Measurements from ENCODE around the gene MVB12B. TPM values are rescaled to one million over a fixed set of nuclear protein-coding genes. Genes with fewer than 3 reads are reported as not detected.

MVB12B gene
- total RNA-seq, 1 experiment from 2014 or later: not detected

DNA sequence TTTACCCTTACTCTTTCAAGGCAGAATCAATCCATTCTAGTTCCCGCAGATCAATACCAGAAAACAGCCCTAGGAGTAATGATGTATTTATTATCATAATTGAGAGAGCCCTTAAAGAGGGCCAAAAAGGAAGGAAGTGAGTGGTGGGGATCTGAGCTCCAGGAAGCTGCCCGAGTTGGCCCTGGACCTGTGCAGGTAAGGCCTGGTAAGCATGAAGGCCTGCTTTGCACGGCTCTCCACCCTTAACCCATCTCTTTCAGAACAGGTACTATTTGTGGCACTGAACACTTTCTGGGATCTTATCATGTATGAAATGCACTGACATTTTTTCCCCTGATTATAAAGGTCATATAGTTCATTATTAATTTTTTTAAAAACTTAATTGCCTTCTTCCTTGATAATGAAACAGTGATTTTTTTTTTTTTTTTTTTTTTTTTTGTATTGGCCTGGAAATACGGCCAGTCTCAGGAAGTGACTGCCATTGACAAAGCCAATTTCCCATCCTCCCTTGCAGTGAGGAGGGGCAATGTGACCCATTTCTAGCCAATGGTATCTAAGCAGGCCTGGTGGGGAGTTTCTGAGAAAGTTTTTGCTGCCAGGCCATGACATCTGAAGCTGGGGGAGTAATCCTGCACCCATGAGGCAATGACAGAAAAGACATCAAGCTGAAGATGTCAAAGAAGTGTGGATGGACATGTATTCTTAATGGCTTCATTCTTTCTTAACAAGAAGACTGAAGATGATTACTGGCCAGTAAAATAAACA lies 6.3 kb upstream of the MVB12B start:
- no peak for DNase-seq
- no peaks in the 10 kb centered on the region for H3K79me2 ChIP-seq (ENCODE audit: low read length)
- H3K4me1 ChIP-seq (ENCODE audit: low read length): no peaks in the 10 kb centered on the region
- H4K20me1 ChIP-seq (ENCODE audit: insufficient read depth, low read depth, low read length): no peaks in the 10 kb centered on the region
- H3K9ac ChIP-seq (ENCODE audit: low read length): no peak overlapping the region
- no peak overlapping the region for H3K4me3 ChIP-seq (ENCODE audit: low read length)
- no peaks in the 10 kb centered on the region for H3K9me3 ChIP-seq (ENCODE audit: low read length)
- no peak overlapping the region for H2AFZ ChIP-seq (ENCODE audit: low read length)
- H3K4me2 ChIP-seq (ENCODE audit: low read depth, low read length, poor library complexity, severe bottlenecking): no peak overlapping the region
- H3K9me2 ChIP-seq (replicated peaks; ENCODE audit: insufficient read depth, low read length): no peaks in the 10 kb centered on the region
- H3K36me3 ChIP-seq (ENCODE audit: insufficient read depth, low read length): no peaks in the 10 kb centered on the region
- no peaks in the 10 kb centered on the region for H3K27me3 ChIP-seq (ENCODE audit: low read length)
- H3K27ac ChIP-seq (ENCODE audit: low read length): no peak overlapping the region

DNA sequence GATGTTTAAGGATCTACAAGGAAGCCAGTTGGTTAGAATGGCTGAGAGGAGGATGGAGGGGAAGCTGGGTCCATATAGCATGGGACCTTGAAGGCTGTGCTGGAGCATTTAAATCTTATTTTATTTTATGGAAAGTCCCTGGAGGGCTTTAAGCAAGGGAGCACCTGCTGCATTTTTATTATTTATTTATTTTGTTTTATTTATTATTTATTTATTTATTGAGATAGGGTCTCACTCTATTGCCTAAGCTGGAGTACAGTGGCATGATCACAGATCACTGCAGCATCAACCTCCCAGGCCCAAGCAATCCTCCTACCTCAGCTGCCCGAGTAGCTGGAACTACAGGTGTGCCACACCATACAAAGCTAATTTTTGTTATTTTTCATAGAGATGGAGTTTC lies 4.9 kb upstream of the MVB12B start:
- H3K4me1 ChIP-seq (ENCODE audit: low read length): no peaks in the 10 kb centered on the region
- no peak overlapping the region for H3K4me3 ChIP-seq (ENCODE audit: low read length)
- H3K79me2 ChIP-seq (ENCODE audit: low read length): no peaks in the 10 kb centered on the region
- H3K9me3 ChIP-seq (ENCODE audit: low read length): no peaks in the 10 kb centered on the region
- no peak overlapping the region for H2AFZ ChIP-seq (ENCODE audit: low read length)
- no peaks in the 10 kb centered on the region for H3K36me3 ChIP-seq (ENCODE audit: insufficient read depth, low read length)
- no peak overlapping the region for H3K4me2 ChIP-seq (ENCODE audit: low read depth, low read length, poor library complexity, severe bottlenecking)
- no peak for DNase-seq
- no peaks in the 10 kb centered on the region for H3K9me2 ChIP-seq (replicated peaks; ENCODE audit: insufficient read depth, low read length)
- H4K20me1 ChIP-seq (ENCODE audit: insufficient read depth, low read depth, low read length): no peaks in the 10 kb centered on the region
- H3K27me3 ChIP-seq (ENCODE audit: low read length): no peaks in the 10 kb centered on the region
- H3K27ac ChIP-seq (ENCODE audit: low read length): no peak overlapping the region
- no peak overlapping the region for H3K9ac ChIP-seq (ENCODE audit: low read length)

DNA sequence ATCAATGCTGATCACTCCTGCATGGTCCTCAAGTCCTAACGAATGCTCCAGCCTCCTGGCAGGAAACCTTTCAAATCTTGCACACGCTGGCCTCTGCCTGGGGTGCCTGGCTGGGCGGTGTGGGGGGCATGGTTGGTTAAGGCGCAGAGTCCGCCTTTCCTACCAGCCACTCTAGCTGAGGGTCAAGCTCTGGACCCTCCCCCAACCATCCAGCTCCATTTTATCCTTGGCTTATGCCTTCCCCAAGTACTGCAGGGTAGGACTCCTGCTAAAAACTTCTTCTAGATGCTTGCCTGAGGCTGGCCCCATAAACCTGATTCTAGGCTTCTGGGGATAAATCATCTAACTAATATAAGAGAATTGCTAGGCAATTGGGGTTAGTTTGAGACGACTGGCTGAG lies 808 bp upstream of the MVB12B start:
- H3K36me3 ChIP-seq (ENCODE audit: insufficient read depth, low read length): no peaks in the 10 kb centered on the region
- no peak for DNase-seq
- no peak overlapping the region for H3K4me3 ChIP-seq (ENCODE audit: low read length)
- no peaks in the 10 kb centered on the region; the same call in 1 of the 2 replicates for H3K27me3 ChIP-seq (ENCODE audit: low read length)
- no peak overlapping the region for H3K27ac ChIP-seq (ENCODE audit: low read length)
- H3K79me2 ChIP-seq (ENCODE audit: low read length): no peaks in the 10 kb centered on the region
- no peaks in the 10 kb centered on the region for H3K9me3 ChIP-seq (ENCODE audit: low read length)
- H3K9me2 ChIP-seq (replicated peaks; ENCODE audit: insufficient read depth, low read length): no peaks in the 10 kb centered on the region
- H3K9ac ChIP-seq (ENCODE audit: low read length): no peak overlapping the region
- no peak overlapping the region for H3K4me2 ChIP-seq (ENCODE audit: low read depth, low read length, poor library complexity, severe bottlenecking)
- no peaks in the 10 kb centered on the region for H4K20me1 ChIP-seq (ENCODE audit: insufficient read depth, low read depth, low read length)
- H2AFZ ChIP-seq (ENCODE audit: low read length): no peak overlapping the region
- peaks cover 3% of the 10 kb centered on the region; the same call in 1 of the 2 replicates for H3K4me1 ChIP-seq (ENCODE audit: low read length)

DNA sequence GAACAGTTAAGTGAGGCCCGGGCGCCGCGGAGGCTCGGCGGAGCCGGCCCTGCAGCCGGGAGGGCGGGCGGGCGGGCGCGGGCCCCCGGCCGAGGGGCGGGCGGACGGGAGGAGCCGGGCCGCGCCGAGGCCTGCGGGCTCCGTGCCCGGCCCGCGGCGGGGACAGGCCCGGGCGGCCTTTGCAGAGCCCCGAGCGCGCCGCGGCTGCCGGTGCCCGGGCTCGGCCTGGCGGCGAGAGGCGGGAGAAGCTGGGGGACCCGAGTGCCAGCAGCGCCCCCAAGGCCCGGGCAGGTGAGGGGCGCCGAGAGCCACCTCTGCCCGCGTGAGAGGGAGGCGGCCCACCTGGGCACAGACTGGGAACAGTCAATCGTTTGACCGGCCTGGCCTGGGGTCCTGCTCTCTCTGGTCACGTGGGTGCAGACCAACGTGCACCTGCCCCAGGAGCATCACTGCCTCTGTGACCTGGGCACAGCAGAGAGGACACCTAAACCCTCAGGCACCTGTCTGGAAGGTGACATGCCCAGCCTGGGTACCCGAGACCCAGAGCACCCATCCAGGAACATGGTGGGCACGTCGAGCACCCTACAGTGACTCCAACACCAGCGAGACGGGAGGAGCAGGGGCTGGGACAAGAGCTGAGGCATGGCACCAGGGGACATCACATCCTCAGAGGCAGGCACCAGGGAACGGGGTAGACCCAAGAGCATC lies 531 bp downstream of the MVB12B start:
- Histone ChIP-seq H3K9me2 (replicated peaks; ENCODE audit: insufficient read depth, low read length) (no peaks in the 10 kb centered on the region), H3K9ac (ENCODE audit: low read length) (no peak overlapping the region), H3K4me2 (ENCODE audit: low read depth, low read length, poor library complexity, severe bottlenecking) (no peak overlapping the region), H3K27ac (ENCODE audit: low read length) (no peak overlapping the region), H3K9me3 (ENCODE audit: low read length) (no peaks in the 10 kb centered on the region), H3K79me2 (ENCODE audit: low read length) (no peaks in the 10 kb centered on the region), H2AFZ (ENCODE audit: low read length) (no peak overlapping the region), H3K27me3 (ENCODE audit: low read length) (no peaks in the 10 kb centered on the region; the same call in 1 of the 2 replicates), H3K4me1 (ENCODE audit: low read length) (peaks cover 3% of the 10 kb centered on the region; the same call in 1 of the 2 replicates), H4K20me1 (ENCODE audit: insufficient read depth, low read depth, low read length) (no peaks in the 10 kb centered on the region), H3K4me3 (ENCODE audit: low read length) (no peak overlapping the region), H3K36me3 (ENCODE audit: insufficient read depth, low read length) (no peaks in the 10 kb centered on the region)
- DNase-seq: no peak

DNA sequence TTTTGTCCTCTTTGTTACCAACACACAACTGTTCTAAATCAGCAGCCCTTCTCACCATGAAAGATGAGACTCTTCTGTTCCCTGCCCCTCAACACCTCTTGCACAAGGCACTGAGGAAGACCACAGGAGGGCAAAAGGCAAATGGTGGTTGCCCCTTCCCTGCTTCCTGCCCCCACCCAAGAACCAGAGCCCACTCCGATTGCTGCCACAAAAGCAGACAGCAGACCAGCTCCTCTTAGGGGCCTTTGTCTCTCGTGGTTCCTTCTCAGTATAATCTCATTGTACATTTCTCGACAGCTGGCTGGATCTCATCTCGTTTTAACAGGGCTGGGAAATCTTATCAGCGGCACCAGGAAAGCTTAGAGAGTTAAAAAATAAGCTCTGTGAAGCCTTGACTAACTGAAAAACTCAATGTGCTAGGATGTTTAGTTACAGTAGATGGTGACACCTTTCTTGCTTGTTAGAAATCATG lies 1.1 kb downstream of the MVB12B start:
- Histone ChIP-seq H3K4me1 (ENCODE audit: low read length) (peaks cover 3% of the 10 kb centered on the region; the same call in 1 of the 2 replicates), H2AFZ (ENCODE audit: low read length) (no peak overlapping the region), H4K20me1 (ENCODE audit: insufficient read depth, low read depth, low read length) (no peaks in the 10 kb centered on the region), H3K4me2 (ENCODE audit: low read depth, low read length, poor library complexity, severe bottlenecking) (no peak overlapping the region), H3K79me2 (ENCODE audit: low read length) (no peaks in the 10 kb centered on the region), H3K9me3 (ENCODE audit: low read length) (no peaks in the 10 kb centered on the region), H3K27ac (ENCODE audit: low read length) (no peak overlapping the region), H3K27me3 (ENCODE audit: low read length) (no peaks in the 10 kb centered on the region; the same call in 1 of the 2 replicates), H3K4me3 (ENCODE audit: low read length) (no peak overlapping the region), H3K9ac (ENCODE audit: low read length) (no peak overlapping the region), H3K36me3 (ENCODE audit: insufficient read depth, low read length) (no peaks in the 10 kb centered on the region), H3K9me2 (replicated peaks; ENCODE audit: insufficient read depth, low read length) (no peaks in the 10 kb centered on the region)
- no peak for DNase-seq

DNA sequence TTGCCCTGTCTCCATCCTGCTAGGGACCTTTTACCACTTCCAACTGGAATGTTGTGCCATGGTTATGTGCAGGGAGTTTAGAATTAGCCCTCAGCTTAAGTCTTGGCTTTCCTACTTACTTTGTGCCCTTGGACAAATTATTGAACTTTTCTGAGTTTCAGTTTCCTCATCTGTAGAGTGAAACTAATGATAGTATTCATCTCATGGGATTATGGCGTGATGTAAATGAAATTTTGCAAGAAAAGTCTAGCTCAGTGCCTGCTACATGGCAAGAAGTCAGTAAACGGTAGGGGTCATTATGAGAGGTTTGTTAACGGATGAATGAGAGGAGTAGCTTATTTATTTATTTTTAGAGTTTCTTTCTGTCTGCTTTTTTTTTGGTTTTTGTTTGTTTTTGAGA lies 1.8 kb downstream of the MVB12B start:
- no peaks in the 10 kb centered on the region; the same call in 1 of the 2 replicates for H3K27me3 ChIP-seq (ENCODE audit: low read length)
- H3K9me2 ChIP-seq (replicated peaks; ENCODE audit: insufficient read depth, low read length): no peaks in the 10 kb centered on the region
- no peak overlapping the region for H2AFZ ChIP-seq (ENCODE audit: low read length)
- H3K9ac ChIP-seq (ENCODE audit: low read length): no peak overlapping the region
- no peak overlapping the region for H3K4me2 ChIP-seq (ENCODE audit: low read depth, low read length, poor library complexity, severe bottlenecking)
- H3K79me2 ChIP-seq (ENCODE audit: low read length): no peaks in the 10 kb centered on the region
- H3K36me3 ChIP-seq (ENCODE audit: insufficient read depth, low read length): no peaks in the 10 kb centered on the region
- no peak for DNase-seq
- peaks cover 3% of the 10 kb centered on the region; the same call in 1 of the 2 replicates for H3K4me1 ChIP-seq (ENCODE audit: low read length)
- no peak overlapping the region for H3K27ac ChIP-seq (ENCODE audit: low read length)
- H4K20me1 ChIP-seq (ENCODE audit: insufficient read depth, low read depth, low read length): no peaks in the 10 kb centered on the region
- no peak overlapping the region for H3K4me3 ChIP-seq (ENCODE audit: low read length)
- H3K9me3 ChIP-seq (ENCODE audit: low read length): no peaks in the 10 kb centered on the region

DNA sequence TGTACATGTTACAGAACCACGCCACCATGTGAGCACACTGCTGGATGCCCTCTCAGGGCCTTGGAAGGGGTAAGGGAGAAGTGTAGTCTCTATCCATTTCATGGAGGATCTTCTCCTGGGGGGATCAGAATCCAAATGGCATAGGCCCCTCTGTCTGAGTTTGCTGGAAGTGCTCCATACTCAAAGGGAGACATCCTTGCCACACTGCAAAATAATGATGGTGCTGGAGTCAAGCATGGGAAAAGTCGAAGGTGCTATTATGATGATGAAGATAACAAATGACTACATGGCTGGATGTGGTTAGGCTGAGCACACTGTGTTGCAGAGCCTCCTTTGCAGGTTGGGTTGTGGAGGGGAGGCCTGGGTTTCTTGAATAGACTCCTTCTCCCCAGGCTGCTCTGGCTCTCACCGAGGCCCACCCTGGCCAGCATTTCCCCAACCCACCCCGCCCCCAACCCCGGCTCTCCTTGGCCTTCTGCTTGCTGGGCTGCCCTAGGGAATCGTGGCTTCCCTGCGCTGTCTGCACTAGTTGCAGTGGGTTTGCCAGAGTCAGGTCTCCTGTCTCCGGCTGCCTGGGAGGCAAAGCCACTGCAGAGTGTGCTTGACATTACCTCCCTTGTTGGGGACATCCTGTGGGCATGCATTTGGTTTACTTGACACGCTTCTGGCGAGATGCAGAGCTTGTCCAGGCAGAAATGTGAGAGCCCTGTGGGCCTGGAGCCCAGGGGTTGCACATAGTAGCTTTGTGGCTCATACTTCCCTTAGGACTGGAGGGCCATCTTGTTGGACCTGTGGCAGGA lies 3.0 kb downstream of the MVB12B start:
- H3K4me2 ChIP-seq (ENCODE audit: low read depth, low read length, poor library complexity, severe bottlenecking): no peak overlapping the region
- no peaks in the 10 kb centered on the region for H3K36me3 ChIP-seq (ENCODE audit: insufficient read depth, low read length)
- peaks cover 3% of the 10 kb centered on the region; the same call in 1 of the 2 replicates for H3K4me1 ChIP-seq (ENCODE audit: low read length)
- H3K79me2 ChIP-seq (ENCODE audit: low read length): no peaks in the 10 kb centered on the region
- H3K27ac ChIP-seq (ENCODE audit: low read length): no peak overlapping the region
- no peaks in the 10 kb centered on the region for H3K9me2 ChIP-seq (replicated peaks; ENCODE audit: insufficient read depth, low read length)
- no peaks in the 10 kb centered on the region for H4K20me1 ChIP-seq (ENCODE audit: insufficient read depth, low read depth, low read length)
- H2AFZ ChIP-seq (ENCODE audit: low read length): no peak overlapping the region
- no peaks in the 10 kb centered on the region; the same call in 1 of the 2 replicates for H3K27me3 ChIP-seq (ENCODE audit: low read length)
- H3K4me3 ChIP-seq (ENCODE audit: low read length): no peak overlapping the region
- H3K9ac ChIP-seq (ENCODE audit: low read length): no peak overlapping the region
- H3K9me3 ChIP-seq (ENCODE audit: low read length): no peaks in the 10 kb centered on the region
- DNase-seq: no peak

DNA sequence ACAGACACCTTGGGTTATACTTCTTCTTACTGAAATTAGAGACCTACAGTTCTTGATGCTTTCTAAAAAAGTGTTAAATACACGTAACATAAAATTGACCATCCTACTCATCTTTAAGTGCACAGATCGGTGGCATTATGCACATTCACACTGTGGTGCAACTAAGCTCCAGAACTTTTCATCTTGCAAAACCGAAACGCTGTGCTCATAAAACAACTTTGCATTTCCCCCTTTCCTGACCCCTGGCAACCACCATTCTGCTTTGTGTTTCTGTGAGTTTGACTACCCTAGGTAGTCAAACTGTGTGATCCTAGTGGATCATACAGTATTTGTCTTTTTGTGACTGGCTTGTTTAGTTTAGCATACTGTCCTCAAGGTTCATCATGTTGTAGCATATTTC lies 3.9 kb downstream of the MVB12B start:
- Histone ChIP-seq H3K9me3 (ENCODE audit: low read length) (no peaks in the 10 kb centered on the region), H3K9ac (ENCODE audit: low read length) (no peak overlapping the region), H3K27ac (ENCODE audit: low read length) (no peak overlapping the region), H4K20me1 (ENCODE audit: insufficient read depth, low read depth, low read length) (no peaks in the 10 kb centered on the region), H3K4me3 (ENCODE audit: low read length) (no peak overlapping the region), H3K79me2 (ENCODE audit: low read length) (no peaks in the 10 kb centered on the region), H3K9me2 (replicated peaks; ENCODE audit: insufficient read depth, low read length) (no peaks in the 10 kb centered on the region), H3K27me3 (ENCODE audit: low read length) (no peaks in the 10 kb centered on the region; the same call in 1 of the 2 replicates), H3K4me2 (ENCODE audit: low read depth, low read length, poor library complexity, severe bottlenecking) (no peak overlapping the region), H3K36me3 (ENCODE audit: insufficient read depth, low read length) (no peaks in the 10 kb centered on the region), H3K4me1 (ENCODE audit: low read length) (peaks cover 3% of the 10 kb centered on the region; the same call in 1 of the 2 replicates), H2AFZ (ENCODE audit: low read length) (no peak overlapping the region)
- DNase-seq: no peak

All from Karpas-422 (cell line).